Measurements from ENCODE around the gene TANGO2. TPM values are rescaled to one million over a fixed set of nuclear protein-coding genes. Genes with fewer than 3 reads are reported as not detected.
A peak's percentile ranks its signal among the peaks of the same experiment; 100 is the strongest.

The TANGO2 gene
- total RNA-seq, 1 donor from 2014 or later = 84.5 TPM

DNA sequence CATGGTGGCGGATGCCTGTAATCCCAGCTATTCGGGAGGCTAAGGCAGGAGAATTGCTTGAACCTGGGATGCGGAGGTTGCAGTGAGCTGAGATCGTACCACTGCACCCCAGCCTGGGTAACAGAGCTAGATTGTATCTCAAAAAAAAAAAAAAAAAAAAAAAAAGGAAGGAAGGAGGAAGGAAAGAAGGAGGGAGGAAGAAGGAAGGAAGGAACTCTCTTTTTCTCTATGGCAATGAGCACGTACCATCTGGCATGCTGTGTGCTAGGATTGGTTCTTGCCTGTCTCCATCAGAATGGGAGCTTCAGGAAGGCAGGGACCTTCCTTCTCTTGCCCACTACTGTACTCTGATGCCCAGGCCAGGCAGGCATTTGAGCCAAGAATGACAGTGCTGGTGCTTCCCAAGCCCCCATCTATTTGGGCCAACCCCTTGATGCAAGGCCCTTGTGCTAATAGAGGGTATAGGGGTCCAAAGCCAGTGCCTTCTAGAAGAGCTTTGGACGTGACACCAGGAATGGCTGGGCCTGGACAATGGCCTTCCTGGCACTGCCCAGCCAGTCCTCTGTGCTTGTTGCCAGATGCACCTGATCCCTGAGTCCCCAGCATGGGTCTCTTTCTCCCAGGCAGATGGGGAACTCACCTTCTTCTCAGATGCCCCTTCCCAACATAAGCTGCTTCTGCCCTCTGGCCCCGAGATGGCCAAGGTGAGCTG lies 48.6 kb downstream of the TANGO2 start:
- no peak for DNase-seq (ENCODE audit: low spot score)
- intact Hi-C loops (cut with DNase I) = no loop called here

DNA sequence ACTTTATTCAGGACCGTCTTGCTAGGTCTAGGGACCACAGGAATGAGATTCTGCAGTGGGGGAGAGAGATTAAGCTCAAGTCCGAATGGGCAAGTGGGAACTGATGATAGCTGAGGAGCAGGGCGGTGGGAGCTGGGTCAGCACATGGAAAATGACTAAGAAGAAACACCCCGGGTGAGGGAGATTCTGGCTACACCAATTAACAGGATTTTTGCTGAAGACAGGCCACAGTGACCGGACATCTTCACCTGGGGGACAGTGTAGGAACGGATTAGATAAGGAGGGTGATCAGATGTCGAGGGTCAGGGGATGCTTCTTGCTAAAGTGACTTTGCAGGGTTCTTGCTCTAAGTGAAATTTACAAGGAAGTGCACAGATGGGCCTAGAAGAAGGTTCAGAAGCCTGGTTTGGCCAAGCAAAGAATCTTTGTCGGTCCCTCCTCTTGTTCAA lies 50.6 kb downstream of the TANGO2 start:
- DNase-seq (ENCODE audit: low spot score) = no peak
- intact Hi-C loops (cut with DNase I) = no loop called here

DNA sequence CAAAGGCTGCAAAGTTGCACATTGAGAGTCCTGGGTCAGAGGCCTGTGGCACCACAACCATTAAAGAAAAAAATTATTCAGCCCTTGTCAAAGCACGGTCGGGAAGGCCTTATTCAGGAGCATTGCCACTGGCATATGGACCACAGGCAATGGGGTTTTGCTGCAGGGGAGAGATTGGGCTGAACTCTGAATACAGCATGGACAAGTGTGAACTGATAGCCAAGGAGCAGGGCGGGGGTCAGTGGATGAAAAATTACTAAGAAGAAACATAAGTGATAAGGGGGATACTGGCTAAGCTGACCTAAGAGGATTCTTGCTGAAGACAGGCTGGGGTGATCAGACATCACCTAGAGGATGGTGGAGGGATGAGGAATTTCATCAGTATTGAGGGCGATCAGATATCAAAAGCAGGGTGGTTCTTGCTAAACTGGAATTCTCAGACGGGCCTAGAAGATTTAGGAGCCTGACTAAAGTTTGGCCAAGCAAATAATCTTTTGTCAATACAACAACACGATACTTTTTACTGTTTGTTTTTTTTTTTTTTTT lies 55.8 kb downstream of the TANGO2 start:
- intact Hi-C loops (cut with DNase I) = loop anchor here (5.0 kb wide), 1 partner anchor 241 kb away; no protein-coding TSS in a partner anchor
- no peak for DNase-seq (ENCODE audit: low spot score)

DNA sequence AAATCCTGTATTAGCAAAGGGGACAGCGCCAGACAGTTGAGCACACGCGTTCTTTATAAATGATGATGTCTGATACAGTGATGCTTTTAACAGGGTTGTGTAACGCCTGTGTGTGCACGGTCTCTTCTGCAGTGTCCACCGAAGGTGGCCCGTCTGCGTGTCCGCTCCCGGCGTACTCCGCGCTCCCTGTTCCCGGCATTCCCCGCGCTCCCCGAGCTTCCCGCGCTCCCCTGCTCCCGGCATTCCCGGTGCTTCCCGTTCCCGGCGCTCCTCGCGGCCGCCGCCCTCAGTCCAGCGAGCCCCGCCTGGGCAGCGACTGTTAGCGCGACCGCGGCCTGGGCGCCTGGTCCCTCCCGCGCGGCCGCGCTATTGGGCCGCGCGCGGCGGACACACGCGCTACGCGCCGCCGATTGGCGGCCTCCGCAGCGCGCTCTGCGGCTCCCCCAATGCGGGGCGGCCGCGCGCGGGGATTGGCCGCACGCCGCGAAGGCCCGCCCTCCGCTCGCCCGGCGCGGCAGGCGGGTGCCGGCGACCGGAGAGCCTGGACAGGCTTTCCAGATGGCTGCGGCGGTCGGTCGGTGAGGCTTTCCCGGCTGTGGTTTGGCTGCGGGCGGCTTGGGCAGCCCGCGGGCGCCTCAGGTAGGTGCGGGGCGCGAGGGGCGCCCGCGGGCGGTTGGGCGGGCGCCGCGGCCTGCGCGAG lies 59.0 kb downstream of the TANGO2 start, which contains the start of gene DGCR8:
Gene DGCR8 (plus strand): TSS at position 497 of the 700 bp plus-strand sequence. CDS start 5,723 bp downstream, outside the sequence.
- peak; percentile 97 for DNase-seq (ENCODE audit: low spot score)
- intact Hi-C loops (cut with DNase I) = loop anchor here (1.0 to 5.0 kb wide), 3 partner anchors 37 to 237 kb away; partner anchors contain the start of genes TANGO2 and TRMT2A

DNA sequence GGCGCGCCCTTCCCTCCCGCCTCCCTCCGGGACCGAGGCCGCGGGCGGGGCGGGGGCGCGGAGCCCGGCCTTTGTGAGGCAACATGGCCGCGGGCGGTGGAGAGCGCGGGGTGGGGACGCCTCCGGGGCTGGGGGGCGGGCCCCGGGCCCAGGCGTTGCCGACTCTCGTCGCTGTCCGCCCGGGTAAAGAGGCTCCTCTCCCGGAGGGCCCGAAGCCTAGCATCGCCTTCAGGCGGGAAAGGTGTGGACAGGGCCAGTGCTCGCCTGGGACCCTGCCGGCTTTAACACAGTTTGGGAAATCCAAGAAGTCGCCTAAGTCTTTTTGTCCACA lies 59.5 kb downstream of the TANGO2 start:
- DNase-seq (ENCODE audit: low spot score) = peak; percentile 78
- intact Hi-C loops (cut with DNase I) = loop anchor here (2.0 kb wide), 1 partner anchor 60 kb away; the partner anchor contains the start of gene TANGO2

DNA sequence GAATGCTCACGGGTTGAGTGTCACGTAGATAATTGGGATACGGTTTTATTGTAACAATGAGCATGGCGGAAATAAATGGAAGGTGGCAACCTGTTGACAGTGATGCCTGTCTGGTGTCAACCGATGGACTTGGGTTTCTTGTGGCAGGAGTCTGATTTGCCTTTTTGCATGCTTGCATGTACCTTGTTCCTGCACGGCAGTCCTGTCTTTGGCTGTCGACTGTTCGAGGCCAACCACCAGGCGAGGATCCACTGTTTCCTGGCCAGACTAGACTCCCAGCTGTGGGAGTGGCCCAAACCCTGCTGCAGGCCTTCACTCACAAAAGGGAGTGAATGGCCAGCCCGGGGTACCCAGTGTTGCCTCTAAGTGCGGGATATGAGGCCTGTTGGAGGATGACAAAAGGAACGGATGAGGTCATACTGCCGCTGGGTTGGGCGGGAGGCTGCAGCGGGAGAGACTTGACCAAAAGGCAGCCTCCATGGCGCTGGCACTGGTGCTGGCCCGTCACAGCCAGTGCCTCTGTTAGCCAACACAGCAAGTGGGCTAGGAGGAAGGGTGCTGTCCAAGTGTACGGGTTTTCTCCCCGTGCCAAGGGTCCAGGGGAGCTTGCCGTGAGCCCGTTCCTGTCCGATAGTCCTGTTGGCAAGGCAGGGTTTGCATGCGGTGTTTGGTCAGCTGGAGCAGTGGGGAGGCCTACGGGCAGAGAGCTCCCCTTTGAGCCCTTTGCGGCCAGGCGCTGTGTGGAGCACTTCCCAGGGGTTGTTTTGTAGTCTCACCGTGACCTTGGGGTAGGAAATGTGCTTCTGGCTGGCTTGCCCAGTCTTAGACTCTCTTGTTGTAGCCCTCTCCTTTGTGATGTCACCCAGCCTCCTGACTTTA lies 60.1 kb downstream of the TANGO2 start:
- peak; percentile 72 for DNase-seq (ENCODE audit: low spot score)
- intact Hi-C loops (cut with DNase I) = loop anchor here (2.0 kb wide), 1 partner anchor 60 kb away; the partner anchor contains the start of gene TANGO2

DNA sequence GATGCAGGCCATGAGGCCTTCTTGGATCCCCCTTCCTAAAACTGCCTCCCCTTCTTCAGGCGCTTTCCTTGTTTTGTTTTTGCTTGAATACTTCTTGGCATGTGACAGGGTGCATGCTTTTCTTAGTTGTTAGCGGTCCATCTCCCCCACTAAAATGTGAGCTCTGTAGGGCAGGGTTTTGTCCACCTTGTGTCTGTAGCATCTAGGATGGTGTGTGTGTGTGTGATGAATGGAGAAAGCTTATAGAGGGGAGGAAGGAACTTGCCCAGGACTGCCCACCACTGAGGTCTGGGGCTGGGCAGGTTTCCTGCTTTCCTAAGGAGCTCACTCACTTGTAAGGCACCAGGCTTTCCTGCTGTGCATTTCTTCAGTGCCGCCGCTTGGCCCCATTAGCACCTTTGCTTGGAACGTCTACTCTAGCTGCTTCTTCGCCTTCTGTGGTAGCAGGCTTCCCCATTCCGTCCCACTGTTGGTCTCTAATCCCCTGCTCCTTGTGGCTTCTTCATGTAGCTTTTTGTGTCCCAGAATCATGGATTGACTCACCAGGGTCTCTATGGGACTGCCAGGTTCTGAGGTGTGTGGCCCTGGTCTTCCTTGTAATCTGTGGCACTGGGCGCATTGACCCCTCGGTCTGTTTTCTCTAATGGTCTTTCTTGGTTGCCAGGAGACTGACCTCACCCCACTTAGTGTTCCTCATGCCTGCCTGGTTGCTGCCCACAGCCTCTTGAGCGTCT lies 62.4 kb downstream of the TANGO2 start:
- peak; percentile 59 for DNase-seq (ENCODE audit: low spot score)
- intact Hi-C loops (cut with DNase I) = no loop called here

DNA sequence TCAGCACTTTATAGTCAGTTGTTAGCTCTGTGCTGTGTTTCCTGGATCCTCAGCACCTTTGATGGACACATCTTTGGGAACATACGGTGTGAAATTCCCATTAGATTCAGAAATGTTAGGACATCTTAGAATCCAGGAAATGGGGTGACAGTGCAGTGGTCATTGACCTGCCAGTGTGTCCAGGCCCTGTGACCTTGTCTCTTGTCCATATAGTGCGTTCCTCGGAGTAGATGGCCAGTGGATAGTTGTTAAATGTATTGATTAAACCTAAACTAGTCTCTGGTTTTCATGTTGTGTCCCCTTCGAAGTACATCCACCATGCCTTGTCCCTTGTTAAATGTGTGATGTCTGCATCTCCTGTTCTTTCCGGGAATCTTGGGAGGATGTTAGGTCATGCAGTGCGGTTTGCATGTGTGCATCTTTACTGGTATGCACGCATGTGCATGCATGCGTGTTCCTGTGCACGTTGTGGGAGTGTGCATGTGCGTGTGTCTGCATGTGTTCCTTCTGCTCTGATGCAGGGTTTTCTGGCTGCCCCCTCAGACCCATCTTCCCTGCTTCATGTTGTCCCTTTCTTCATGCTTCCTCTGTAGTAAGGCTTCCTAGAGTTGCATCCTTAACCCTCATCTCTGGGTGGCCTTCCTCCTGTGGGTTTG lies 63.1 kb downstream of the TANGO2 start:
- DNase-seq (ENCODE audit: low spot score) = no peak
- intact Hi-C loops (cut with DNase I) = no loop called here

DNA sequence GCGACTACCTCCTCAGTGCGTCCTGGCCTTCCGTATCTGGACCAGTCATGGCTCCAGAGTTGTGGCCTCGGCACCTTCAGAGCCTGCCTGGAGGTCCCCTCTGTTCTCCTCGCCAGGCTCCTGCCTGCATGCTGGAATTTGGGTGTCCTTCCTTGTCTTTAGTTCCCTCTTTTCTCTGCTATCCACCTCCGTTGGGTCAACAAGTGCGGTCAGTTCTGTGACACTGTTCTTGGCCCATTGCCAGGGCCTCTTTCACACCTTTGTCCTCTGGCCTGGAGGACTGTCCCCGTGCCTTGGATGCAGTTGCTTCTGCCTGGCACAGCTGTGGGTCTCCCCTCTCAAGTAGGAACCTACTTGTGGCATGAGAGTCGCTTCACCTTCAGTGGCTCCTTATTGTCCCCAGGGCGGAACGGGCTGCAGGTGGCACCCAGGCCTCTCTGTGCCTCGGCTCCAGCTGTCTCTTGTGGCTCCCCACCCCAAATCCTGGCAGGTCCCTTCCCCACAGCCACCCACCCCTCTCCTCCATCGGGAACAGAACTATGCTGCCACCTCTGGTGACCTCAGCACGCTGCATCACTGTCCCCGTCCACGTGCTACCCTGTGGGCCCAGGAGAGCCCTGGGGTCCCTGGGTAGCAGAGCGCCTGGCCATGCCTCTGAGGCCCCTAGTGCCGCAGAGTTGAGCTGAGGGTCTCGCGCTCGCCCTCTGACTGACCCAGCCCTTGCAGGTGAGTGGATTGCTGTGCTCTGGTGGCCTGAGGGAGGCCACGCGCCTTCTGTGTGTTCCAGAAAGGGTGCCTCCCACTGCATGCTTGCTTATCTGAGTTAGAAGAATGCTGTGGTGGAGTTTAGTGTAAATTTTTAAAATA lies 63.9 kb downstream of the TANGO2 start:
- intact Hi-C loops (cut with DNase I) = no loop called here
- DNase-seq (ENCODE audit: low spot score) = peak; percentile 71

DNA sequence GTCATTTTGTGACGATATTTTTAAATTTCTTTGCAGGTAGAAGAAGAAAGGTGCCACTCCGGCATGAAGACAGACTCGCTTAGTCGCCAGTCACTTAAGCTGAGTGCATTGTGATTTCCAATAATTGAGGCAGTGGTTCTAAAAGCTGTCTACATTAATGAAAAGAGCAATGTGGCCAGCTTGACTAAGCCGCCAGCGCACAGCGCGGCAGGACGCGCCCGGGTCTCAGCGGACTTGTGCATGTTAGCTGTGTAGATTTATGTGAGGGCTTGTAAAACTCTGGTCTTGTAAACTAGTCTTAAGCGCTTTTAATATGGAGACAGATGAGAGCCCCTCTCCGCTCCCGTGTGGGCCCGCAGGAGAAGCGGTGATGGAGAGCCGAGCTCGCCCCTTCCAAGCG lies 64.7 kb downstream of the TANGO2 start:
- peak; percentile 10 for DNase-seq (ENCODE audit: low spot score)
- intact Hi-C loops (cut with DNase I) = no loop called here

DNA sequence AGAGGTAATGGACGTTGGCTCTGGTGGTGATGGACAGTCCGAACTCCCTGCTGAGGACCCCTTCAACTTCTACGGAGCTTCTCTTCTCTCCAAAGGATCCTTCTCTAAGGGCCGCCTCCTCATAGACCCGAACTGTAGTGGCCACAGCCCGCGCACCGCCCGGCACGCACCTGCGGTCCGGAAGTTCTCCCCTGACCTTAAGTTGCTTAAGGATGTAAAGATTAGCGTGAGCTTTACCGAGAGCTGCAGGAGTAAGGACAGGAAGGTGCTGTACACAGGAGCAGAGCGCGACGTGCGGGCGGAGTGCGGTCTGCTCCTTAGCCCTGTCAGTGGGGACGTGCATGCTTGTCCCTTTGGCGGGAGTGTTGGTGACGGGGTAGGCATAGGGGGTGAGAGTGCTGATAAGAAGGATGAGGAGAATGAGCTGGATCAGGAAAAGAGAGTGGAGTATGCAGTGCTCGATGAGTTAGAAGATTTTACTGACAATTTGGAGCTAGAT lies 65.2 kb downstream of the TANGO2 start:
- peak; percentile 55 for DNase-seq (ENCODE audit: low spot score)
- intact Hi-C loops (cut with DNase I) = no loop called here

DNA sequence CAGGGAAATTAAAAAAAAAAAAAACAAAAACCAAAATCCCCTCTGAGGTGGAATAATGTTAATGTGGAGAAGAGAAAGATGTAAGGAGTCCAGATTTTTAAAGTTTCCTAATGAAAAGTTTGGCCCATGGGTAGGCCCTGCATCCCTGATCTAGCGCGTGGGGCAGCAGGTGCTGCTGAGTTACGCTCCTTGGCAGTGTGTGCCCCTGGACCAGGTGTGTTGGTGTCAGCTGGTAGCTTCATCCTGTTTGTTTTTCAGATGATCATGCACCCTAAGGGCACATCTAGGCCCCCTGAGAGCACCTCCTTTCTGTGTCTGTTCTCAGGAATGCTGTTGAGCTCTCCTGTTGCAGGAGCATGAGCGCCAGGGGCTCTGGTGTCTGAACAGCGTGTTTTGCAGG lies 65.9 kb downstream of the TANGO2 start:
- DNase-seq (ENCODE audit: low spot score) = no peak
- intact Hi-C loops (cut with DNase I) = no loop called here

DNA sequence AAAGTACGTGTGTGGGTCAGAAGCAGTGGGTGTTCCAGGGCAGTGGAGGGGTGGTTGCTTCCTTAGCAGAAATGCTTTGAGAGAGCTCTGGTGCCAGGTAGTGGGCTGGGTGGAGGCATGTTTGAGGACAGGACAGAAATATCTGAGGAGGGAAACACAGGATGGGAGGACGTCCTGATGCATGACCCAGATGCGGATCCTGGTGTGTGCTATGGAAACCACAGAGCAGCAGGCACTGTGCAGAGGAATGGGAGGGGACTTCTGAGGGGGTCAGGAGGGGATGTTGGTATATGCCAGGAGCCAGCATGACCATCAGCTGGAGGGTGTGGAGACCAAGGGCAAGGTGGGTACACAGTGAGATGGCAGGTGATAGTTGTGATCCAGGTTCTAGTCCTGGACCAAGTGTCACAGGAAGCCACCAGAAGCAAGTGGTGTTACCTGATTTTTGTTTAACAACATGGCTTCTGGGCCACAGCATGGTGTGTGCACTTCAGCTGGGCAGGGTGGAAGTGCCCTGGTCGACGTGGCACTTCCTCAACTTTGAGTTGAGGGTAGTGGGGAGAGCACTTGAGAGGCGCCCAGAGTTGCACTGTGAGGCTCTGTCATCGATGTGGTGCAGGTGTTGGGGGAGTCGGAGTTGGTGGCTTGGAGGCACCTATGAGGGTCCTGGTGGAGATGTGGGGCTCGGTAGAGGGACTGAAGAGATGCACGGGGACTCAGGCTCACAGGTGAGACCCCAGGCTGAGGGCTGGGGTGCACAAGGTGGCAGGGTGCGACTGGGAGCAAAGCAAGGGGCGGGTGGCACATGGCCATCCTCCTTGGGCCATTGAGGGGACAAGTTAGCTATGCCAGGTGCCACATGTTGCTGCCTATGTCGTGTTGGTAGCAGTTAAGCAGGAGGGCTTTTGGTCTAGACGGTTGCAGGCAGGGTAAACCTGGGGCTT lies 66.7 kb downstream of the TANGO2 start:
- DNase-seq (ENCODE audit: low spot score) = peak; percentile 39

DNA sequence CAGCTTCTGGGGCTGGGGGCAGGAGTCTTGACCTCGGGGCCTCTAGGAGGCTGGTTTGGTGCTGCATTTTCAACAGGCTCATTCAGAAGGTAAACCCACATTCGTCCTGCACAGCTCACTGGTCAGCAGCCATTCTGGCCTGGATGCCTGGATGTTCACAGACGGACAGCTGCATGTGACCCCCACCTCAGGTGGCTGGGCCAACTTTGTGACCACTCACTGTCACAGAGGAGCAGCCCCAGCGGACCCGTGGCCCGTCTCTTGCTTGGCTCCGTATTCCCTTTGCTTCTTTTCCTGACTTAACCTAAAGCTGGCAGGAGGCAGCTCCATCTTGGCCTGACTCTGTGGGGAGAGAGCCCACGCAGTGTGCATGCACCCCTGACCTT lies 67.3 kb downstream of the TANGO2 start:
- intact Hi-C loops (cut with DNase I) = no loop called here
- peak; percentile 43 for DNase-seq (ENCODE audit: low spot score)

More for the DNA sequence above, 66.7 kb downstream of the TANGO2 start:
- intact Hi-C loops (cut with DNase I) = no loop called here

DNA sequence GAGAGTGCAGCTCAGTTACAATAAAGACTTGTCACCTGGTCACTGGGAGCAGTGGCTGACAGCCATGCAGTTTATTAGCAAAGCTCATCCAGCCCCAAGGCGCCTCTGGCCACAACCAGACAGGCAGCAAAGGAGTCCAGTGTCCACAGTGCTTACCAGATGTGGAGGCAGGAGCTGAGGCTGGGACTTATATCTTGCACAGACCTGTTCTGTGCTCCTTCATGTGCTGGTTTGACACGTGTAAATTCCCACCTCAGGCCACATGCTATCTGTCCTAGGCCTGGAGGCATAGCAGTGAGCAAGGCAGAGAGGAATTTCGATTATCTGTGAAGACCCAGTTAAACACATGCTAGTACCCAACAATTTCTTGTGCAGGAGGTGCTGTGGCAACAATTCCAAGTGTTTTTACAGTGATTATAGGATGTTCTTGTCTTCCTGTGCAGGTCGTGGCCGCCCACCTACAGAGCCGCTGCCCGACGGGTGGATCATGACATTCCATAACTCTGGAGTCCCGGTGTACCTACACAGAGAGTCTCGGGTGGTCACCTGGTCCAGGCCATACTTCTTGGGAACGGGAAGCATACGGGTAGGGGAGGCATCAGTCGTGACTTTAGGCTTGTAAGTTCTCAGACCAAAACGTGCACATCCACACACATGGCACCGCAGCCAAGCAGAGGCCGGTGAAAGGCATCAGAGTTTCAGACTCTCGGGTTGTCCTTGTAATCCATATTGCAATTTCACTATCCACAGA lies 68.5 kb downstream of the TANGO2 start:
- intact Hi-C loops (cut with DNase I) = no loop called here
- peak; percentile 66 for DNase-seq (ENCODE audit: low spot score)

All from cardiac septum (tissue), 1 donor.